ENCODE data around the gene COX5A. TPM values are rescaled to one million over a fixed set of nuclear protein-coding genes. Genes with fewer than 3 reads are reported as not detected.

COX5A gene
- total RNA-seq, 1 donor from 2014 or later = 133 TPM

DNA sequence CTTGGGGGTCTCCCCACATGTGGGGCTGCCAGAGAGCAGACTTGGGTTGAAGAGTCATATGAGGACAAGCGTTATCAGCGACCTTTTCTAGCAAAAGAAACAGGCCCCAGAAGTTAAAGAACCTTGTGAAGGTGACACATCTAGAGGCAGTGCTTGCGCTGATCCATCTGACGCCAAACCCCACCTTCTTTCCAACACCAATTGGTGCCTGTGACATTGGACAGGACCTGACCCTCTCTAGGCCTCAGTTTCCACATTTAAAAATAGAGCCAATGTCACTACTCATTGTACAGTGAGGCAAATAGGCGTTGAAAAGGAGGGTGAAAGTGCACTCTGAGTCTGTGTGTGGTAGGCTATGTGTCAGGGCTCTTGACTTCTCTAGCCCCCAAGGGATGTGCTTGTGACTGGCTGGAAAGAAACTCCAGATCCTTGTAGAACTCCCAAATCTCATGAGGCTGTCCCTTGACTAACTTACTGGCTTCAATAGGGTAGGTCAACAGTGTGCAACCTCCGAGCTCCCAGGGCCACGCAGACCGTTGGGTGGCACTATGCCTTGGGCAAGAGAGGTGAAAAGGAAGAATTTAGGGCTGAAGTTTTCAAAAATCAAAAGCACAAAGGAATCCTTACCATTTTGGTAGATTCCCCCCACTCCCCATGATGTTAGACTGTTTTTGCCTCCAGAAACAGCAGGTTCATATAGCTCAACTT, 30.6 kb downstream of the COX5A start:
- Mint-ChIP-seq H3K27me3 (ENCODE audit: low read depth) (no peaks in the 10 kb centered on the region), H3K36me3 (ENCODE audit: low read depth) (peaks cover 8% of the 10 kb centered on the region), H3K9me3 (ENCODE audit: low read depth) (no peaks in the 10 kb centered on the region), H3K4me1 (ENCODE audit: low read depth) (peaks cover 38% of the 10 kb centered on the region), H3K27ac (ENCODE audit: unreplicated experiment) (peak overlapping the region; percentile 97), H3K4me3 (ENCODE audit: unreplicated experiment) (peak overlapping the region; percentile 96)
- no peak for DNase-seq (ENCODE audit: low spot score)
- TF ChIP-seq, protein P1, sequence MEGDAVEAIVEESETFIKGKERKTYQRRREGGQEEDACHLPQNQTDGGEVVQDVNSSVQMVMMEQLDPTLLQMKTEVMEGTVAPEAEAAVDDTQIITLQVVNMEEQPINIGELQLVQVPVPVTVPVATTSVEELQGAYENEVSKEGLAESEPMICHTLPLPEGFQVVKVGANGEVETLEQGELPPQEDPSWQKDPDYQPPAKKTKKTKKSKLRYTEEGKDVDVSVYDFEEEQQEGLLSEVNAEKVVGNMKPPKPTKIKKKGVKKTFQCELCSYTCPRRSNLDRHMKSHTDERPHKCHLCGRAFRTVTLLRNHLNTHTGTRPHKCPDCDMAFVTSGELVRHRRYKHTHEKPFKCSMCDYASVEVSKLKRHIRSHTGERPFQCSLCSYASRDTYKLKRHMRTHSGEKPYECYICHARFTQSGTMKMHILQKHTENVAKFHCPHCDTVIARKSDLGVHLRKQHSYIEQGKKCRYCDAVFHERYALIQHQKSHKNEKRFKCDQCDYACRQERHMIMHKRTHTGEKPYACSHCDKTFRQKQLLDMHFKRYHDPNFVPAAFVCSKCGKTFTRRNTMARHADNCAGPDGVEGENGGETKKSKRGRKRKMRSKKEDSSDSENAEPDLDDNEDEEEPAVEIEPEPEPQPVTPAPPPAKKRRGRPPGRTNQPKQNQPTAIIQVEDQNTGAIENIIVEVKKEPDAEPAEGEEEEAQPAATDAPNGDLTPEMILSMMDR (IDR thresholded peaks at IDR 0.05) = no peak

DNA sequence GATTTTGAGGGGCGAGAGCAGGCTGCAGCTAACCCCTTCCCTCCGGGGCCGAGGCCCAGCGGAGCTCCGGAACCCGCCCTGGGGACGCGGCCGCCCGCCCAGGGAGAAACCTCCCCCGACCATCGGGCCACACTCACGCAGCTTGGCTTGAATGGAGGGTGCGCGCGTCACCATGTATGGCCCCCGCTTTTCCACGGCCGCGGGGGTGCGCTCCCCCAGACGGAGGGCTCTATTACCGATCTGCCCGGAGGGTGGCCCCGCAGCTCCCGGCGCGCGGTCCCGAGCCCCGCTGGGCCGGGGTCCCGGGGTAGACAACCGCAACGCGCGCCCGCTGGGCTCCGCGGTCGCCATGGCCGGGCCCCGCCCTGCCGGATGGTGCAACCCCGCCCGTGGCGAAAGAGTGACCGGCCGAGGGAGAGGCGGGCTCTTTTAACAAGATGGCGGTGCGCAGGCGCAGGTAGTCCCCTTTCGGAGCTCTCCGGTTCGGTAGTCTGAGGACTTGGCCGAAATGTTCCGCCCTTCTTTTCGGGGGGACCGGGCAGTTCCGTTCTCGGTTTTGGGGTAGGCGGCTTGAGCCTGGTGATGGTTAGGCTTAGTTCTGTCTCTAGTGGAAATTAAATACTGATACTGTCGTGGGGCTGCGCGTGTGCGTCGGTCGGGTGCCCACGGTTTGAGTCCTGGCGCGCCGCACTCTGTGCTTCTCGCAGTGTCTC, 31.3 kb downstream of the COX5A start, which contains the start of gene FAM219B:
FAM219B (minus strand) TSS at position 402 of the 713 bp plus-strand sequence; CDS start at position 351, 51 bp downstream.
- H3K36me3 Mint-ChIP-seq (ENCODE audit: low read depth) = peaks cover 10% of the 10 kb centered on the region
- TF ChIP-seq, protein P1 (IDR thresholded peaks at IDR 0.05) = peak; percentile 16
- H3K4me1 Mint-ChIP-seq (ENCODE audit: low read depth) = peaks cover 44% of the 10 kb centered on the region
- peak; percentile 98 for DNase-seq (ENCODE audit: low spot score)
- H3K27me3 Mint-ChIP-seq (ENCODE audit: low read depth) = no peaks in the 10 kb centered on the region
- peak within 1 kb of the TSS; percentile 96 for H3K4me3 Mint-ChIP-seq (ENCODE audit: unreplicated experiment)
- H3K9me3 Mint-ChIP-seq (ENCODE audit: low read depth) = no peaks in the 10 kb centered on the region
- peak within 1 kb of the TSS; percentile 97 for H3K27ac Mint-ChIP-seq (ENCODE audit: unreplicated experiment)

DNA sequence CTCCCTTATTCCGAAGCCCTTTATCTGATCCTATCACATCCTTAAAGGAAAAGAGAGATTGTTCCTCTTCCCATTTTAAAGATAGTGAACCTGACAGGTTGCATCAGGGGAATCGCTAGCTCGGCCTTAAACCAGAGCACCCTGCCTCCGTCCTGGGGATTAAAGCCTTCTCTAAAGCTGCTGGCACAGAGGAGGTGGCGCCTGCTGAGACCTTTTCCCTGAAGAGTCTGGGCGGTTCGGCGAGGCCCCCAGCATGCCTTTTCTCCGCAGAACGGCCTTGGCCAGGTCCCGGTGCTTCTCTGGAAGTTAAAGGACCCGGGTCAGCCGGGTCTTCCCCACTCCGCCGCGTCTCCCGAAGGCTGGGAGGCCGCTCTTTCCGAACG, 31.8 kb downstream of the COX5A start:
- peaks cover 47% of the 10 kb centered on the region for H3K4me1 Mint-ChIP-seq (ENCODE audit: low read depth)
- TF ChIP-seq, protein P1 (IDR thresholded peaks at IDR 0.05) = no peak
- peak overlapping the region; percentile 92 for H3K27ac Mint-ChIP-seq (ENCODE audit: unreplicated experiment)
- no peak for DNase-seq (ENCODE audit: low spot score)
- no peaks in the 10 kb centered on the region for H3K9me3 Mint-ChIP-seq (ENCODE audit: low read depth)
- peaks cover 10% of the 10 kb centered on the region for H3K36me3 Mint-ChIP-seq (ENCODE audit: low read depth)
- H3K4me3 Mint-ChIP-seq (ENCODE audit: unreplicated experiment) = peak overlapping the region; percentile 96
- H3K27me3 Mint-ChIP-seq (ENCODE audit: low read depth) = no peaks in the 10 kb centered on the region

DNA sequence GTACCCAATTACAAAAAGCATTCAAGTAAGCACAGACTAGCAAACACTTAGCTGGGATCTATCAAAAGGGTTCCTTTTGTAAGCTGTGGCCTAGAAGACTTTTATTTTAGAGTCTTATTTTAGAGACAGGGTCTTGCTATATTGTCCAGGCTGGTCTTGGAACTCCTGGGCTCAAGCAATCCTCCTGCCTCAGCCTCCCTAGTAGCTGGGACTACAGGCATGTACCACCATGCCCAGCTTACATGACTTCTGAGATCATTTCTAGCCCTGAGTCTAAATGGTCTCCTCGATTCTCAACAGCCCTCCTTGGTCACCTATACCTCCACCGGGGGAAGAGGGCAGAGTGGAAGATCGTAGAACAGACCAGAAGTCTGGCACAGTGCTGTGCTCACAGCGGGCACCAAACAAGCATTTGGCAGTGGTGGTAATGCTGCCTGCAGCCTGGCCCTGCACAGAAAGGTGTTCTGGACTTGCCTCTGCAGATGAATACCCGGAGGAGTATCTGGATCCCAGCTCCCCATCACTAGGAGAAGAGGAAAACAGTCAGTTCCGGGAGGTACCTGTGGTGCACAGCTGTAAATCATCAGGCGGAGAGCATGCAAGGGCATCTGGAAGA, 33.6 kb downstream of the COX5A start:
- H3K36me3 Mint-ChIP-seq (ENCODE audit: low read depth) = peaks cover 16% of the 10 kb centered on the region
- H3K4me3 Mint-ChIP-seq (ENCODE audit: unreplicated experiment) = peak overlapping the region; percentile 96
- no peaks in the 10 kb centered on the region for H3K9me3 Mint-ChIP-seq (ENCODE audit: low read depth)
- TF ChIP-seq, protein P1 (IDR thresholded peaks at IDR 0.05) = no peak
- peak; percentile 39 for DNase-seq (ENCODE audit: low spot score)
- H3K27ac Mint-ChIP-seq (ENCODE audit: unreplicated experiment) = peak overlapping the region; percentile 93
- H3K27me3 Mint-ChIP-seq (ENCODE audit: low read depth) = no peaks in the 10 kb centered on the region
- peaks cover 47% of the 10 kb centered on the region for H3K4me1 Mint-ChIP-seq (ENCODE audit: low read depth)

DNA sequence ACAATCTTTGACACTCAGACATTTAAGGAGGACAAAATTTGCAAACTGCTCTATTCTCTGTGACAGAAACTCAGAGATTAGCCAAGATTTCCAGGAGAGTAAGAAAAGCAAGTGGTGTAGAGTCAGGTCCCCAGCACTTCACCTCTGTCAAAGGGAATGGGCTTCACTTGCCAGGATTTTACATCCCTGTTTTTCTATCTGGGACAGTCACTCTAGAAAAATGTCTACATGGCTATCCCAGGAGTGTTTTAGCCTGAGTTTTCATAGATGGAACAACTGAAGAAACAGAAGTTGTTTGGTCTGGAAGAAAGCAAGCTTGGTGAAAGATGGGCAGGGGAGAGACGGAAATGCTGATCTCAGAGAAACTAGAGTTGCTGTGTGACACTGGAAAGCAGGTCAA, 34.2 kb downstream of the COX5A start:
- peak overlapping the region; percentile 49 for H3K4me3 Mint-ChIP-seq (ENCODE audit: unreplicated experiment)
- DNase-seq (ENCODE audit: low spot score) = no peak
- peaks cover 16% of the 10 kb centered on the region for H3K36me3 Mint-ChIP-seq (ENCODE audit: low read depth)
- peaks cover 47% of the 10 kb centered on the region for H3K4me1 Mint-ChIP-seq (ENCODE audit: low read depth)
- H3K9me3 Mint-ChIP-seq (ENCODE audit: low read depth) = no peaks in the 10 kb centered on the region
- no peaks in the 10 kb centered on the region for H3K27me3 Mint-ChIP-seq (ENCODE audit: low read depth)
- peak overlapping the region; percentile 93 for H3K27ac Mint-ChIP-seq (ENCODE audit: unreplicated experiment)
- TF ChIP-seq, protein P1 (IDR thresholded peaks at IDR 0.05) = no peak

Data from chondrocyte (in vitro differentiated cells).